Retinal pigment epithelial cell (primary cell): ENCODE measurements around the gene SYT15.
"Not testable (repeated sequence)": the region's sequence is repeated elsewhere in the genome, so short reads cannot be mapped to it uniquely, and the experiment has no call there.

ENCODE experiments used
- DNase-seq: peaks from one replicate; pipeline ENCODE4 v3.0.0-alpha.2; 2010; ENCODE audit warnings: low read depth
- H3K4me3 ChIP-seq: 2 replicates; pipeline ENCODE4 v1.5.1; 2011; ENCODE audit warnings: mild to moderate bottlenecking, low read length, control low read depth, moderate library complexity

Gene SYT15

DNA sequence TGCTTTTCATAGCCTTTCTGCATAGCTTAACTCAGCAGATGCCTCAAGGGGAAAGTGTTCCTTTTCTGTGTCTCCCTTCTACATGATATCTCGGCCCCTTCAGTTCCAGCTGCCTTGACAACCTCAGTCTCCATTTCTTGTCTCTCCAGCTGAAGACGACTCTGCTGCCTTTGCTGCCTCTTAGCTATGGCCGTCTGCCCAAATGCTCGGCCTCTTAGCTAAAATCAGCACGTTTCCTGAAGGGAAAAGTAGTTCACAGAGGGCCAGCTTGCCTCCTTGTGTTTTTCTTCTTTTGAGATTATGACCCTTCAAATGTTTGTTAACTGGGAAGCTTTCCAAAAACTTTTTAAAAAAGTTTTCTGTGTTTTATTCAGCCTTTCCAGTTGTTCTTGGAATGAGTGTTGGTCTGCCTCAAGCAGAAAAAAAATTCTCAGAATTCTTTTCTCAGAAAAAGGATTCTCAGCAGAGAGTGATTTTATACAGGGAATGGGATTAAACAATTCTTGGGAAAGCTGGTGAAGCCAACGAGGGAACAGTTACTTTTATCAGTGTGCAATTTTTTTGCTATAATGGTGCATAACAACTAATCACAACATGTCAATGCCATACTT lies 15.6 kb downstream of the SYT15 start:
- not testable (repeated sequence) for DNase-seq

GRCh38 chr10:46596570-46596969 lies 17.6 kb downstream of the SYT15 start:
- H3K4me3 ChIP-seq, DNase-seq: not testable (repeated sequence)

More for the DNA sequence above, 15.6 kb downstream of the SYT15 start:
- not testable (repeated sequence) for H3K4me3 ChIP-seq

- H3K4me3 ChIP-seq, result peak overlapping the region; percentile 34
These were observed 18.8 kb downstream of the SYT15 start for GRCh38 chr10:46597616-46598246.

DNA sequence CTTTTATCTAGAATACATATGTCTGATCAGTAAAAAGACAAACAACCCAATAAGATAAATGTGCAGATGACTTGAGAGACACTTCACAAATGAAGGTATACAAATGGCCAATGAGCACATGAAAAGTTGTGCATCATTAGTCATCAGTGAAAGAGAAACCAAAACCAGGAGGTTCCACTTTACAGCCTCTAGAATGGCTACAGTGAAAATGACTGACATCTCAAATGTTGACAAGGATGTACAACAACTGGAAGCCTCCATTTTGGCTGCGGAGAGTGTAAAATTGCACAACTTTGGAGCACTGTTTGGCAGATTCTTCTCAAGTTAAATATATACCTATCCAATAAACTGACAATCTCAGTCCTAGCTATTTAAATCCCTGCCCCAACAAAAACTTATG lies 21.6 kb downstream of the SYT15 start:
- DNase-seq, H3K4me3 ChIP-seq: not testable (repeated sequence)

More at GRCh38 chr10:46597616-46598246, 18.8 kb downstream of the SYT15 start:
- DNase-seq, result not testable (repeated sequence)

DNA sequence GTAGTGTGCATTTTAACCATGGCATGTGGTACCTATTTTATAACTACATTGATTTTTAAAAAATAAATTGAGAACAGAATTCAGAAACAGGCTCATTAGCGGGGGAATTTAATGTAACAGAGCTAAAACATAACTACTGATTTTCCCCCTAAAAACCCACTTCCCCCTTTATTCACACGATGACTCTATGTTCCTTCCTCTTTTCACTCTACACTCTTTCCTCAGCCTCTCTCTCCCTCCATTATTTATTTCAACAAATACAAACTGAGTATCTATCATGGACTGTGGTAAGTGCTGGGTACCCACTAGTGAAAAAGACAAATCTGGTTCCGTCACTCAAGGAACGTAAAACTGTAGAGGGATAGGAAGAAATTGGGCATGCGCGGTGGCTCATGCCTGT lies 36.6 kb downstream of the SYT15 start:
- H3K4me3 ChIP-seq, DNase-seq: not testable (repeated sequence)

DNA sequence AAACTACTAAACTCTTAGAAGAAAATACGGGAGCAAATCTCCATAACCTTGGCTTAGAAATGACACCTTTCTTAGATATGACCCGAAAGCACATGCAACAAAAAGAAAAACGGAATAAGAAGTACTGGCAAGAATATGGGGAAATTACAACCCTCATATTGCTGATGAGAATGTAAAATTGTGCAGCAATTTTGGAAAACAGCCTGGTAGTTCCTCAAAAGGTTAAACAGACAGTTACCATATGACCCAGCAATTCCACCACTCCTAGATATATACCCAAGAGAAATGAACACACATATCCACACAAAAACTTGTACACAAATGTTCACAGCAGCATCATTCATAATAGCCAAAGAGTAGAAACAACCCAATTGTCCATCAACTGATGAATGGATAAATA lies 37.3 kb downstream of the SYT15 start:
- not testable (repeated sequence) for DNase-seq, H3K4me3 ChIP-seq

GRCh38 chr10:46617134-46617533 lies 38.2 kb downstream of the SYT15 start:
- H3K4me3 ChIP-seq, DNase-seq: not testable (repeated sequence)

- DNase-seq, H3K4me3 ChIP-seq: not testable (repeated sequence)
These were observed 39.0 kb downstream of the SYT15 start for GRCh38 chr10:46617913-46618312.

GRCh38 chr10:46623899-46624654 lies 45.1 kb downstream of the SYT15 start:
- not testable (repeated sequence) for DNase-seq, H3K4me3 ChIP-seq

DNA sequence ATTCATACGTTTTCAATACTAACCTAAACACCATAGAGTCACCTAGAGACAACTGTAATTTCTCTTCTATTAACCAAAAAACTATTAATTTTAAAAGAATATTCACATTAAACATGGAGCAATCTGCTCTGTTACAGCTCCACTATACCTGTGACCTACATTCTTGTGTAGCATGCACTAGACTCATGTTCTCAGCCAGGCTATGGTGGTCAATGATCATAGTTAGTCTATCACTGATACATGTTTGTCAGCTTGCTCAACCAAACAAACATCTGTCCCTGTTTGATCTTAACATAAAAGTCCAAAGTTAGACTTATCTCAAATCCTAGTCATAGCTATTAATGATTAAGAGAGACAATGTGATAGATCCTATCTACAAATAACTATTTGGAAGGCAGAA lies 50.9 kb downstream of the SYT15 start:
- not testable (repeated sequence) for DNase-seq

DNA sequence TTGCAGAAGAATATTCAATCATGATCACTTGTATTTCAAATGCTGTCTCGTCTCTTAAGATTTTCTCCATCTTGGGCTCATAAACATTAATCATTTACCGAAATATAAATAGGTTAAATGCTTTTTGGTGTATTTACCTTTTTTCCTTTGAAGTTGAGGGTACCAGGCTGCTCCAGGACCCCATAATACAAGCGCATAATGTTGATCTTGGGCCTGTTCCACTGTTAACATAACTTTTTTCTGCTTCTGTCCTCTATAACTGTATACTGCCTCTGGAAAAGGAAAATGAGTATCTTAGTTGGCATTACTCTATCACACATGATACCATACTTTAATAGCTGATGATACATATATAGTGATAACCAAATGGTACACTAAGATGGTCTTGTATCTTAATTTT lies 51.9 kb downstream of the SYT15 start:
- not testable (repeated sequence) for H3K4me3 ChIP-seq

More for the DNA sequence above, 50.9 kb downstream of the SYT15 start:
- H3K4me3 ChIP-seq, result not testable (repeated sequence)

DNA sequence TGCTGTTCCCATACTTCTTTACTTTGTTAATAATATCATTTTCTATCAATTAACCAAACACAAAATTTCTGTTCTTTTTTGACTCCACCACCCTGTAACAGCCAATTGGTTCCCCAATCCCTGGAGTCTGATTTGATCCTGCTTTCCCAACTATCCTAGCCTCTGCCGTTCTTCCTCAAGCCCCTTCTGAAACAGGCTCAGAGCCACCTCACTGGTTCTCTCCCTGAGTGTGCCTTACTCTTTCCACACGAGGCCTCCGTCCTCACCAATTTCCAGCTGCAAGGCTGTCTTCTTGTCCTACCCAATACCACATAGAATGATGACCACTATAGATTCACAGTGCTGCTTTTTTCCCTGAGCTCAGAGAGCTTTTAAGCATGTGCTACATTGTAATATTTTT lies 52.8 kb downstream of the SYT15 start:
- not testable (repeated sequence) for DNase-seq, H3K4me3 ChIP-seq

More for the DNA sequence above, 51.9 kb downstream of the SYT15 start:
- not testable (repeated sequence) for DNase-seq

DNA sequence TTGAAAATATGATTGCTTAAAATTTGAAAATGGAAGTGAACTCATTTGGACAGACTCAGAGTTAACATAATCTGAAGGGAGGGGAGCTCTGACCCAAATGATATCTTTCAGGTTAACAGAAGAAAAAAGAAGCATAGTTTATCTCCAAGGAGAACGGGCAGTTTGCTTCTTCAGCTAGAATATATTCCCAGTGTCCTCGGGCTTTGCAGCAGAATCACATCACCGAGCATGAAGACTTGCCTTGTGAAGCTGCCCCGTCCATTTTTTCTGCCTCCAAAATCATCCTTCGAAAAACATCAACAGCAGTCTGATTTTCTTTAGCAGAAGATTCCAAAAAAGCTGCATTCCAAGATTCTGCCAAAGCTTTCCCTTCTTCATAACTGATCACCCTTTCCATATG lies 55.8 kb downstream of the SYT15 start:
- DNase-seq, H3K4me3 ChIP-seq: not testable (repeated sequence)

DNA sequence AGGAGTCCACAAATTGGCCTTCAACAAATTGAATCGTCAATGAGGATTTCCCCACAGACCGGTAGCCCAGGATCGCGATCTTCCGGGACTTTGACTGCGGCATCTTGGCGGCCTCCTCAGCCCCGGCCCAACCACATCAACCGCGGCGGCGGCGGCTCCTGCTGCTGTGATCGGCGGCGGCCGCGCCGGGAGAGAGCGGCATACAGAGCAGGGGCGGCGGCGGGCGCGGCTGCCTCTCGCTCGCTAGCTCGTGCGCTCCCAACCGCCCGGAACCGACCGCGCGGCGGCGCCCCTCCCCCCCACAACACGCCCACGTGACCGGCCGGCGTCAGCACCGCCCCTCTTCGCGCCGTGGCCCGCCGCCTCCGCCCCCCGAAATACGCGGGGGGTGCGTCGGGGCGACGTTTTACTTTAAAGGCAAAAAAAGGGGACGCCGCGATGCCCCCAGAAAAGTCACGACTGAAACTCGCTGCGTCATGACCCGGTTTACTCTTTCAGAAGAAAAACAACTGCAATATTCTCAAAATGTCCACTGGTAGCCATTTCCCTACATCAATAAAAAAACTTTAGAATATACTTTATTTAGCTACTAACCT lies 56.5 kb downstream of the SYT15 start:
- not testable (repeated sequence) for DNase-seq
- peak overlapping the region; percentile 40 for H3K4me3 ChIP-seq

GRCh38 chr10:46640005-46640404 lies 61.1 kb downstream of the SYT15 start:
- DNase-seq, H3K4me3 ChIP-seq: not testable (repeated sequence)
